Superior temporal gyrus (tissue), 1 donor: Measurements from ENCODE around the gene APLP2.
"Not testable (repeated sequence)": the region's sequence is repeated elsewhere in the genome, so short reads cannot be mapped to it uniquely, and the experiment has no call there.

Experiments
- DNase-seq: peaks from one replicate; pipeline ENCODE4 v3.0.0-alpha.2; 2016; ENCODE audit errors: extremely low spot score

APLP2 gene

DNA sequence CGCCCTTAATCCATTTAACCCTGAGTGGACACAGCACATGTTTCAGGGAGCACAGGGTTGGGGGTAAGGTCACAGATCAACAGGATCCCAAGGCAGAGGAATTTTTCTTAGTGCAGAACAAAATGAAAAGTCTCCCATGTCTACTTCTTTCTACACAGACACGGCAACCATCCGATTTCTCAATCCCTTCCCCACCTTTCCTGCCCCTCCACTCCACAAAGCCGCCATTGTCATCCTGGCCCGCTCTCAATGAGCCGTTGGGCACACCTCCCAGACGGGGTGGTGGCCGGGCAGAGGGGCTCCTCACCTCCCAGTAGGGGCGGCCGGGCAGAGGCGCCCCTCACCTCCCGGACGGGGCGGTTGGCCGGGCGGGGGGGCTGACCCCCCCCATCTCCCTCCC lies 20.8 kb downstream of the APLP2 start:
- DNase-seq = not testable (repeated sequence)

DNA sequence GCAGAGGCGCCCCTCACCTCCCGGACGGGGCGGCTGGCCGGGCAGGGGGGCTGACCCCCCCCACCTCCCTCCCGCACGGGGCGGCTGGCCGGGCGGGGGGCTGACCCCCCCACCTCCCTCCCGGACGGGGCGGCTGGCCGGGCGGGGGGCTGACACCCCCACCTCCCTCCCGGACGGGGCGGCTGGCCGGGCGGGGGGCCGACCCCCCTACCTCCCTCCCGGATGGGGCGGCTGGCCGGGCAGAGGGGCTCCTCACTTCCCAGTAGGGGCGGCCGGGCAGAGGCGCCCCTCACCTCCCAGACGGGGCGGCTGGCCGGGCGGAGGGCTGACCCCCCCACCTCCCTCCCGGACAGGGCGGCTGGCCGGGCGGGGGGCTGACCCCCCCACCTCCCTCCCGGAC lies 21.5 kb downstream of the APLP2 start:
- DNase-seq = not testable (repeated sequence)

DNA sequence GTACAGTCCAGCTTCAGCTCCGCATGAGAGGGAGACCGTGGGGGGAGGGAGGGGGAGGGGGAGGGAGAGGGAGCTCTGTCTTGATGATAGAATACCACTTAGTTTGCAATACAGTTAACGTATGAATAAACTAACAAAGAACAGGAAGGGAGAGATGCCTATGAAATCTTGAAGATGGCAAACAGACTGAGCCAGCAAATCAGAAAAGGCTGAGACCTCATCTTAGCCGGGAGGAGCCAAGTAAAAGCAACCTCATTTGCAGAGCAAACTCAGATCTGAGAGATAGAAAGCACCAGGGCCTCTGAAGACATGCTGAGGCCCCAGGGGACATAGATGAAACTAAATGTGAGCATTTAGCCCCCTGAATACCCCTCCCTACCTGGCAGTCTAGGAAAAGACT lies 23.0 kb downstream of the APLP2 start:
- no peak for DNase-seq

DNA sequence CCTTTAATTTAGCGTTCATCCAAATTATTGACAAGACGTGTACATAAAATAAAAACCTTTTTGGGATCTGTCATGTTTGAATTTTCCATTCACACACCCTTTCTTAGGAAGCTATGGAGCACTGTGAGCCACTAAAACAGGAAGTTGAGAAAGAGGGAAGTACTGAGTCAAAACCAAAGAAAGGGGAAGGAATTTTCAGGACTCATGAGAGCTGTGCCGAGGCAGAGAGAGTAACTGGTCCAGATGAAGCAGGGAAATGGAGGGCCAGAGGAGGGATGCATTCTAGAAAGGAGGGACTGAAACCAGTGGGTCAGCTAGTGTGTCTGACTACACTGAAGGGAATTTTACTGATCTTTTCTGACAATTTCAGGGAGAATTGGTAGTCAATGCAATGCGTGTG lies 24.9 kb downstream of the APLP2 start:
- no peak for DNase-seq

DNA sequence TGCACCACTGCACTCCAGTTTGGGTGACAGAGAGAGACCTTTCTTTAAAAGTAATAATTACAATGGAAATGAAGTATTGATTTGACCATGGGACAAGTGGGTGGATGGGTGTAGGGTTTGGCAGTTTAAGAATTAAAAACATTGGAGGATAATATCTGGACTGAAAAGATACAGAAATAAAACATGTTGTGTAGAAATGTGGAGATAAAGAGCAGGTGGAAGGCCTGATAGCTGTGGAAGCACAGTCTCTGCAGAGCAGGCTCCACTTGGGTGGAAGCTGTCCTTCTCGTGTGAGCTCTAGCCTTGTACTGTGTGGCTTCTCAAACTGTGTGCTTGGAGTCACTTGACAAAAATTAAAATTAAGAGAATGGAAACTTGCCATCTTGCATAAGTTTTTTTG lies 25.6 kb downstream of the APLP2 start:
- no peak for DNase-seq

DNA sequence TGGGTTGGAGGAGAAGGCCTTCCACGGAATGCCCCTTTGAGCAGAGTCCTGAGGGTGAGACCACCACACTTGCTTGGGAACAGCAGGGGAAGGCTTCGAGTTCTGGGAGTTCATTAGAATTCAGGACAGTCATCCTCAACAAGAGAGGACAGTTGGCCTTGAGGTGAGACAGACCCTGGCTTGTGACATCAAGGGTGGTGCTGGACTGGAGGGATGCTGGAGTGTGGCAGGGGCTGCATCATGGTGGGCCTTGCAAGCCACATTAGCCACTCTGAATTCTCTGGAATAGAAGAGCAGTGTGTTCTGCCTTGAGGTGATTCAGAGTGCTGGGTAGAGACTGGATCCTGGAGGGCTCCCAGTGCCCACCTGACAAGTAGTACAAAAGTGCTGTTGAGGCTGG lies 26.3 kb downstream of the APLP2 start:
- DNase-seq = no peak

DNA sequence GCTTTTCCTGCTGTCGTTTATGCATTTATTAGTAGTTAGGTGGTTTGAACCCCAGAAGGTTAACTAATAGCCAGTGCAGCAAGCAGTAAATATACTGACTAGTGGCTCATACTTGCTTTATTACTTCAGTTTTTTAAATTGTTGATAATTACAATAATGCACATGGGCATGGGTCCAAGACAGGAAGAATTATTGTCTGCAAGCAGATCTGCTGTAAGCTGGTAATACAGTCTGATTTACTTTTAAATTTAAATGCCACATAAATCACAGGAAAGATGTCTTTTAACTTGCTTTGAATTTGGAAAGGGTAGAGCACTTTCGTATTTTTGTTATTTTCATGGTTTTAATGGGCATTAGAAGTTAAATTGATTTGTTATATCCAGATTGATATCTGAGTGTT lies 27.1 kb downstream of the APLP2 start:
- DNase-seq = no peak

DNA sequence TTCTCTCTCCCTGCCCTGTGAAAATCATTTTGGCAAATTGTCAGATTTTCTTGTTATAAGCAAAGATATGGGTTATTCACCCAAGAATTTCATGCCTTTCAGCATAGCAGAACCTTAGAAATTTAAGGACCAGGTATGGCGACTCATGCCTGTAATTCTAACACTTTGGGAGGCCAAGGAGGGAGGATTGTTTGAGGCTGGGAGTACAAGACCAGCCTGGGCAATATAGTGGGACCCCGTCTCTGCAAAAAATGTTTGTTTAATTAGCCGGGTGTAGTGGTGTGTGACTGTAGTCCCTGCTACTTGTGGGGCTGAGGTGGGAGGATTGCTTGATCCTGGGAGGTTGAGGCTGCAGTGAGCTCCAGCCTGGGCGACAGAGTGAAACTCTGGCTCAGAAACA lies 27.6 kb downstream of the APLP2 start:
- DNase-seq = no peak

DNA sequence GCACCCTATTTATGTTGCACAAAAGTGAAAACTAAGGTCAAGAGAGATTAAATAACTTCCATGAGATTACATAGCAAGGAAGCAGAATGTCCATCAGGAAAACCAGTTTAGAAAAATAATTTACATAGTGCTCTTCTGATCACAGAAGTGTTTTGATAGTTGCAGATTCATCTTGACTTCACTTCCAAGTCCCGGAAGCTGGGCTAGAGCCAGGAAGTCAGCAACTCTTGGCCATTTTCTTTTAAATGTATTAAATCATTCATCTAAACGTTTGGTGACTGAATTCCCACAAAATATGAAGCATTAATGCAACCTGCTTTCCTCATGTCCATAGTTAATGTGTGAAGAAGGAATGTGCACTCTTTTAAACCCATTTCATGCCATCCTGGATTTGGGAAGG lies 29.7 kb downstream of the APLP2 start:
- no peak for DNase-seq

DNA sequence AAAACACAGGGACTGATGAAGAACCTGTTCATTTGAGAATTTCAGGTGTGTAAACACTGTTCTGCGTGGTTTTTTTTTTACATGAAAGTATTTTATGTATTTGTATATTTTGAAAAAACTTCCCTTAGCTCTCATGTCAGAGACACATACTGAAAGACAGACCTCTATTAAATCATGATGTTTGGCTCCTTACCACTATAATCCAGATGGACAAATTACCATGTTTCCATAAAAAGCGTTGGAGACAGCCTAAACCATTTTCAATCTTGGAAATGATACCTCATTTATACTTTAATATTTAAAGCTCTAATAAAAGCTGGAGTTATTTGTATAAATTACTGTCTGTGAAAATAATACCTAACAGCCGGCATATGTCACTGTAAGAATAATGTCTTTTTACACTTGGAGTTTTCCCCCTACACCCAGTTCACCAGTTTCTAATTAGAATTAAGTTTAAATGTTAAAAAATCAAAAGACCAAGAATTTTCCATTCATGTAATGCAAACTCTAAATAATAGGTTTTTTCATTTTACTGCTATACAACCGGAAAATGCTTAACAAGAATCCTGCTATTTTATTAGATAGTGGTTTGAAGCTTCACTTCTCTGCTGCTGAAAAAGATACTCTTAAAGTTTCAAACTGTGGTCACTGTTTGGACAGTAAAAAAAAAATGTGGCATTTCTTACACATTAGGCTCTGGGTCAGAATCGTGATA lies 30.8 kb downstream of the APLP2 start:
- DNase-seq = no peak

DNA sequence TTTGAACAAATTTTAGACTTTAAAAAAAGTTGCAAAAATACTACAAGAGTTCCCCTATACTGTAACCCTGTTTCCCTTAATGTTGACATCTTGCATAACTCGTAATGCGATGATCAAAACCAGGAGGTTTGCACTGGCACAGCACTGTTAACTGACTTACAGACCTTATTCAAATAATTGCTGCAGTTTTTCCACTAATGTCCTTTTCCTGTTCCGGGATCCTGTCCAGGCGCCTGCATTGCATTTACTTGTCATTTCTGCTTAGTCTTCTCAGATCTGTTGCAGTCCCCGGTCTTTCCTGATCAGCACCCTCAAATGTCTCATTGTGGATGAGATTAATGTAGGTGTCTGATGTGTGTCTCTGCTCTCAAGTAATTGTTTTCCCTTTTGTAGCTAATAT lies 32.0 kb downstream of the APLP2 start:
- no peak for DNase-seq

DNA sequence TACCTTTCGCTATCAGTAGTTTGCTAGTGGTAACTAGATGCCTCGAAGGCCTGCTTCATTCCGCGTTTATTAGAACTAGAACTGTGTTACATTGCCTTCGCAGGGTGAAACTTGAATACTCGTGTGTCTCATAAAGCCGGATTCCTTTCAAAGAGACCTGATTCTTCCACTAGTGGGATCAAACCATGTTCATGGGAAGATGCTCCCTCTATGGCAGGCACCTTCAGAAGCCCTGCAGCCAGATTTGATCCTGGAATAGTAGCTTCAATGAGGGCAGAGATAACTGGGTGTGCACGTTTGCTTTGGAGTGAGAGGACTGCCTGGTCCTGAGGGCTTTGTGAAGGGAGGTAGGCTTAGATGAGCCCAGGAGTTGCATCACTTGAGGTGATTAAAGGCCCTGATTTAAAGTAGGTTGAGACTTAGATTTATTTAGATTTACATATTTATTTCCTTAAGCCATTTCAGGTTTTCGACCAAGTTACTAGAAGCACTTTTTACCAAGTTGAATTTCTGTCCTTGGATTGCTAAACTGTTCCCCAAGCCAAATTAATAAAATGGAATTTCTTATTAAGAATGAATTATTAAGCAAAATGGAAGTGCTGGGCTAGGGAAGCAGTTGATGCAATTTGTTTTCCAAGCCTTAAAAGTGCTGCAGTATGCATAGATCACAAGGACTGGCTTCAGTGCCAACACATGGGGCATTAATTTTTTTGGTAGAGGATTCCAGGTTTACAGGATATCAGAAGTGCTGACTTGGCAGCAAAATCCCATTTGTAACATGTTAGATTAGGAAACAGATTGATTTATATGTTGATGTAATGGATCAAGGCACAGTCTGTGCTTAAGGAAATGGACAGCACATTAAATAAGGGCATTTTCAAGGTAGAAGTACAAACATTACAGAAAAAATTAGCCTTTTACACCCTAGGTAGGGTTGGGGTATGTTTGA lies 32.9 kb downstream of the APLP2 start:
- DNase-seq = no peak

DNA sequence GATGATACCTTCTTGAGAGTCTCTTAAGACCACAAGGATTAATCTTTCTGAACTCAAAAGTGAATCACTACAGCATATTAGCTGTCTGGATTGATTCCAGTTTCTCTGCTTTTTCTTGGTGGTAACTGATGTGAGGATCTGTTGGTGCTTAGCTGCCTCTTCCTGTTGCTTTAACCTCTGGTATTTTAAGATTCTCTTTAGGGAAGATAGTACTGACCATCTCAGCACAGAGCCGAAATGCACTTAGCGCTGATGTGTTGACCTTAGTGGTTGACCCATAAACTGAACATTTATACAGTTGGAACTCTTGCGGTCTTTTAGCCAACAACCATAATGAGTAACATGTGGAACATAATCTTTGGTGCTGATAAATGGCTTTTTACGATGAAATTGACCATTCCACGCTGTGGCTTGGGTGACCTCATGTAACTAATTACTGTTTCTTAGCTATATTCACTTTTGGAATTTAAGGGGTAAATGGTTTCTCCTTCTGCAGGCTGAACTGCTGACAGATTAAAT lies 33.7 kb downstream of the APLP2 start:
- no peak for DNase-seq

DNA sequence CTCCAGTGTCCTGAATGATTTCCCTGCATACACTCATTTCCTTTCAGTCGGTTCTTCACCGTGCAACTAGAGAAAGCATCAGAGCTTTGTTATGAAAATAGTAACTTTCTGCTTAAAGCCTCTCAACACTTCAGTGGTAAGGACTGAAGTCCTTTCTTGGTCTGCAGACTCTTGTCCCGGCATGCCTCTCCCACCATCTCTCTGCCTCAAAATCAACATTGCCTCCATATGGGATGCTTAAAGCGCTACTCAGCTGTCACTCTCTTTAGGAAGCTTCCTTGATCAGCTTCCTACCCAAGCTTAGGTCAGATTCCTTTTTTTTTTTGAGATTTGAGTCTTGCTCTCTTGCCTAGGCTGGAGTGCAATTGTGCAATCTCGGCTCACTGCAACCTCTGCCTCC lies 36.7 kb downstream of the APLP2 start:
- DNase-seq = no peak

DNA sequence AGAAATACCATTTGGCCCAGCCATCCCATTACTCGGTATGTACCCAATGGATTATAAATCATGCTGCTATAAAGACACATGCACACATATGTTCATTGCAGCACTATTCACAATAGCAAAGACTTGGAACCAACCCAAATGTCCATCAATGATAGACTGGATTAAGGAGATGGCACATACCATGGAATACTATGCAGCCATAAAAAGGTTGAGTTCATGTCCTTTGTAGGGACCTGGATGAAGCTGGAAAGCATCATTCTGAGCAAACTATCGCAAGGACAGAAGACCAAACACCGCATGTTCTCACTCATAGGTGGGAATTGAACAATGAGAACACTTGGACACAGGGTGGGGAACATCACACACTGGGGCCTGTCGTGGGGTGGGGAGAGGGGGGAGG lies 39.0 kb downstream of the APLP2 start:
- not testable (repeated sequence) for DNase-seq

DNA sequence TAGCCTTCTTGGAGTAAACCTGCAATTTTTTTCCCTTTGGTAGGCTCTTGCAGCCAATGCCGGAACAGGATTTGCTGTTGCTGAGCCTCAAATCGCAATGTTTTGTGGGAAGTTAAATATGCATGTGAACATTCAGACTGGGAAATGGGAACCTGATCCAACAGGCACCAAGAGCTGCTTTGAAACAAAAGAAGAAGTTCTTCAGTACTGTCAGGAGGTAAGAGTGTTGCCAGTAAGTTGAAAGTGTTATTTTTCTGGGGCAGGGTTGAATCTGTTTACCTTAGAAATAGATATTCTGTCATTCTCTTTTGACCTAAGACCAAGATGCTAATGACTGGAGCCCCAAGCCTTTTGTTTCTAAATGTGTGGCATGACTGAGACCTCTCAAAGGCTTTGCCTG lies 39.7 kb downstream of the APLP2 start:
- DNase-seq = no peak

DNA sequence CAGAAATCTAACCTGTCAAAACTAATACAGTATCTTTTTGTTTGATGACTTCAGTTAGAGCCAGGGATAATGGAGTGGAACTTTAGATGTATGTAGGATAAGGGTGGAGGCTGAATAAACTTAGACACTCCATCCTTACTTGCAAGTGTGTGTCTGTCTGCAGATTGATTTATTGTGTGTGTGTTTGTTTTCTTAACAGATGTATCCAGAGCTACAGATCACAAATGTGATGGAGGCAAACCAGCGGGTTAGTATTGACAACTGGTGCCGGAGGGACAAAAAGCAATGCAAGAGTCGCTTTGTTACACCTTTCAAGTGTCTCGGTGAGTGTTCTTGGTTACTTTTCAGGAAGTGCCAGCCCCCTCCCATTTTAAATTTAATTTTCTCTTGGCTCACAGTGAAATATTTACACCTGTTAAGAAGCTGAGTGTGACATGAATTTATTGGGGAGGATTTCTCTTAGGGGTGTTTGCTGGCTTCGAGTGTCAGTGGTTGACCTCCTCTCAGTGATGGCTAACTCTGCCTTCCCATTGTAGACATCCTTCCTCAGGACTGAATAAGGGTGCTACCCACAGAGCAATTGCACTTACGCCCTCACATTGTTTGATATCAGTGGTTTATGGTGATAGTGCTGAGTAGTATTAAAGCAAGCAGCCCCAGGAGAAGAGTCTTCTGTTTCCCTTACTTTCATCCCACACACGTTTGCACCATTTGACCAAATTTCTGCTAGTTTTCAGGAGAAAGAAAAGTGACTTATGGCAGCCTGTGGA lies 40.8 kb downstream of the APLP2 start:
- no peak for DNase-seq

DNA sequence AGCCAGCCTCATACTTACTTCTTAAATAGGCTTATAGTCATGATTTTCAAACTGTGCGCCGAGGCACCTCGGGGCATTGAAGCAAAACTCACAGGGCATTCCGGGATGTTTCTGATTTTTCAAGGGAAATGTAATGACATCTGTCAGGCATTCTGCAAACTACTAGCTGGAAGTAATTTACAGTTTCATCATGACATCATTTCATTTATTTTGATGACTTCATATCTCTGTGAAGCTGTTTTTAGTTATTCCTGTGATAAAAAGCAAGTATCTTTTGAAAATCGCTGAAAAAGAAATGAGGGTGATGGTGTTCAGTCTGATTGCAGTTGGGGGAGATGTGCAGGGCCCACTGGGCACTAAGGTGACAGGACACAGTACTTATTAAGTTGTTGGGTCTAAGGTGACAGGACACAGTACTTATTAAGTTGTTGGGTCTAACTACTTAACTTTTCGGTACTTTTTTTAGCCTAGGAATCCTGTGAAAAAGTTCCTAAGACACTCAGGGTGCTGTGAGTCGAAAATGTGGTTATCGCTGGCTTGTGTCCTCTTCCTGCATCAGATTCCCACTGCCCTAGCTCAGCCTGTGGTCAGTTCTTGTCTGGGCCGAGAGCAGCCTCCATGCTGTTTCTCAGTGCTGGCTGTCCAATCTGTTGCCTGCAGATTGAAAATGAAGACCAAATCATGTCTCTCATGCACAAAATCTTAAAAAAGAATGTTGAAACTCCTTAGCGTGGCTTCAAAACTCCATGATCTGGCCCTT lies 42.6 kb downstream of the APLP2 start:
- DNase-seq = no peak

DNA sequence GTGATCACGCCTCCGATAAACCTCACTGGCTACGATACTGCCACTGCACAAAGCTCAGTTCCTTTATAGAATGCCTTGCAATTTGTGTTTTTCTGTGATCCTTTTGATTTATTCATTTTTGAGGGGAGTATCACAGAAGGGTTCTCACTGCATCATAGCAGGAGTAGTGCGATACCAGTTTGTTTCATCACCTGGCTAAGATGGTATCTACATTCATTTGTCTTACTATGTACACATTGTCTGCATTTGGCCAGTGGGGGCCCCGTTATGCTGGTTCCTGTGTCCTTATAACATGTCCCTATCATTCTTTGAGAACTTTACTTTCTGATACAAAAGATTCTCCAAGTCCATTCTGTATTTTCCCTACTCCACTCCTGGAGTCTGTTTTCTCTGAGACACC lies 44.6 kb downstream of the APLP2 start:
- DNase-seq = no peak

DNA sequence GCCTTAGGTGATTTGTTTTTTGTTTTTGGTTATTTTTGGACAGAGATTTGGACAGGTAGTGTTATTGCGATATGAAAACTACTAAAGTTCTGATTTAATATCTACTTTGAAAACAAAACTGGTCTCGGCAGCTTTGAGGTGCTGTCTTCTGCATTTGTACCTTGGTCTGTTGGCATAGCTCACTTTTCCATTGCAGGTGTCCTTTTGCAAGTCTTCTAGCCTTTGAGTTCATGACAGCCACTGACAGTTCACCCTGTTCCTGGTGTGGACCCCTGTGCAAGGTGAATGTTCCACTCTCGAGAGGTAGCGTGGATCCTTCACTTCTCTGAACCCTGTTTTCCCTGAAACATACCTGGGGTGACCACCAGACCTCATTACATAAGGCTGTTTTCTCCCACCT lies 45.0 kb downstream of the APLP2 start:
- no peak for DNase-seq

DNA sequence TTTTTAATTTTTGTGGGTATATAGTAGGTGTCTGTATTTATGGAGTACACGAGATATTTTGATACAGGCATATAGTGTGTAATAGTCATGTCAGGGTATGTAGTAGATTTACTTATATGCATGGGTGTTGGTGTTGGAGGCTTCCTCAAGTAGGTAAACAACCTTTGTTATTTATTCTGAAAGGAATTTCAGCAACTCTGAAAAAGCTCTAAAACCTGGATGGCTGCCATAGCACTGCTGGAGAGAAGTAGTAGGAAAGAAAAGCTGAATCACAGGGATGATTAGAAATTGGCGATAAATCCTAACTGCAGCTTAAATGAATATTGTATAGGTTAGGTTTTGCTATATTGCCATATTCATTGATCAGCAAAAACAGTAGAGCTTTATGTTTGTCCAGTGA lies 45.5 kb downstream of the APLP2 start:
- no peak for DNase-seq
